ENCODE data around the gene ZNF558. TPM values are rescaled to one million over a fixed set of nuclear protein-coding genes. Genes with fewer than 3 reads are reported as not detected.

ZNF558 gene
- polyA plus RNA-seq, 1 of the 3 experiments (the other 2 are of a cell fraction): 22.5 TPM

DNA sequence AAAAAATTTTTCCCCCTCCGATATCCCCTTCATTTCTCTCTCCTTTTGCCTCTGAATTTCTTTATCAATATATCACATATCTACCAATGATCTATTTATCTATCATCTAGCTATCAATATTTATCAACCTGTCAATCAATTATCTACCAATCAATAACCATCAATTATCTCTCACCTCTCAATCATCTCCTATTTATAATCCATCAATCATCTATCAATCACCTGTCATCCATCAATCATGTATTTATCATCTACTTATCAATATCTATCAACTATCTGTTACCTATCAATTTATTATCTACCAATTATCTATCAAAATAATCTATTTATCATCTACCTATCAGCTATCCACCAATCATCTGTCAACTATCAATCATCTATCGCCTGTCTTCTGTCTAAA is 17.1 kb upstream of the ZNF558 start:
- WGBS (ENCODE audit: low lambda C conversion rate): 25% methylated on average over 2 of the region's 2 CpGs
- no peaks in the 10 kb centered on the region for H4K20me1 ChIP-seq (ENCODE audit: insufficient read depth)

More for the DNA sequence above, 17.1 kb upstream of the ZNF558 start:
- no peak overlapping the region for H3K4me3 ChIP-seq (ENCODE audit: low read depth in 2 of 2, low read length in 1 of 2)
- no peak overlapping the region for H2AFZ ChIP-seq (ENCODE audit: low read depth)
- no peak for DNase-seq
- no peak overlapping the region for H3K9ac ChIP-seq
- no peaks in the 10 kb centered on the region for H3K9me3 ChIP-seq
- no peaks in the 10 kb centered on the region for H3K27me3 ChIP-seq (ENCODE audit: insufficient read depth)
- no peak for TF ChIP-seq JUND (IDR thresholded peaks at IDR 0.05)
- TF ChIP-seq, protein P1, sequence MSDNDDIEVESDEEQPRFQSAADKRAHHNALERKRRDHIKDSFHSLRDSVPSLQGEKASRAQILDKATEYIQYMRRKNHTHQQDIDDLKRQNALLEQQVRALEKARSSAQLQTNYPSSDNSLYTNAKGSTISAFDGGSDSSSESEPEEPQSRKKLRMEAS (IDR thresholded peaks at IDR 0.05; ENCODE audit: low read depth): no peak
- TF ChIP-seq SIN3A (IDR thresholded peaks at IDR 0.05; ENCODE audit: borderline replicate concordance, low read depth, low read length): no peak
- TF ChIP-seq MEF2A (IDR thresholded peaks at IDR 0.05; ENCODE audit: borderline replicate concordance, low read depth): no peak
- TF ChIP-seq CHD2 (IDR thresholded peaks at IDR 0.05; ENCODE audit: low read length, partially characterized antibody): no peak
- TF ChIP-seq TCF12 (IDR thresholded peaks at IDR 0.05): no peak
- TF ChIP-seq, protein P2, sequence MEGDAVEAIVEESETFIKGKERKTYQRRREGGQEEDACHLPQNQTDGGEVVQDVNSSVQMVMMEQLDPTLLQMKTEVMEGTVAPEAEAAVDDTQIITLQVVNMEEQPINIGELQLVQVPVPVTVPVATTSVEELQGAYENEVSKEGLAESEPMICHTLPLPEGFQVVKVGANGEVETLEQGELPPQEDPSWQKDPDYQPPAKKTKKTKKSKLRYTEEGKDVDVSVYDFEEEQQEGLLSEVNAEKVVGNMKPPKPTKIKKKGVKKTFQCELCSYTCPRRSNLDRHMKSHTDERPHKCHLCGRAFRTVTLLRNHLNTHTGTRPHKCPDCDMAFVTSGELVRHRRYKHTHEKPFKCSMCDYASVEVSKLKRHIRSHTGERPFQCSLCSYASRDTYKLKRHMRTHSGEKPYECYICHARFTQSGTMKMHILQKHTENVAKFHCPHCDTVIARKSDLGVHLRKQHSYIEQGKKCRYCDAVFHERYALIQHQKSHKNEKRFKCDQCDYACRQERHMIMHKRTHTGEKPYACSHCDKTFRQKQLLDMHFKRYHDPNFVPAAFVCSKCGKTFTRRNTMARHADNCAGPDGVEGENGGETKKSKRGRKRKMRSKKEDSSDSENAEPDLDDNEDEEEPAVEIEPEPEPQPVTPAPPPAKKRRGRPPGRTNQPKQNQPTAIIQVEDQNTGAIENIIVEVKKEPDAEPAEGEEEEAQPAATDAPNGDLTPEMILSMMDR (IDR thresholded peaks at IDR 0.05): no peak
- no peak for TF ChIP-seq MXI1 (IDR thresholded peaks at IDR 0.05; ENCODE audit: low read depth, low read length)
- TF ChIP-seq TEAD4 (IDR thresholded peaks at IDR 0.05; ENCODE audit: borderline replicate concordance, insufficient read depth): no peak
- TF ChIP-seq FOSL2 (IDR thresholded peaks at IDR 0.05; ENCODE audit: borderline replicate concordance, low read depth): no peak
- TF ChIP-seq SMC3 (IDR thresholded peaks at IDR 0.05; ENCODE audit: low read depth, low read length): no peak
- TF ChIP-seq EP300 (IDR thresholded peaks at IDR 0.05; ENCODE audit: borderline replicate concordance in 1 of 2, low read depth in 1 of 2, low read length in 1 of 2): no peak
- TF ChIP-seq, protein P3, sequence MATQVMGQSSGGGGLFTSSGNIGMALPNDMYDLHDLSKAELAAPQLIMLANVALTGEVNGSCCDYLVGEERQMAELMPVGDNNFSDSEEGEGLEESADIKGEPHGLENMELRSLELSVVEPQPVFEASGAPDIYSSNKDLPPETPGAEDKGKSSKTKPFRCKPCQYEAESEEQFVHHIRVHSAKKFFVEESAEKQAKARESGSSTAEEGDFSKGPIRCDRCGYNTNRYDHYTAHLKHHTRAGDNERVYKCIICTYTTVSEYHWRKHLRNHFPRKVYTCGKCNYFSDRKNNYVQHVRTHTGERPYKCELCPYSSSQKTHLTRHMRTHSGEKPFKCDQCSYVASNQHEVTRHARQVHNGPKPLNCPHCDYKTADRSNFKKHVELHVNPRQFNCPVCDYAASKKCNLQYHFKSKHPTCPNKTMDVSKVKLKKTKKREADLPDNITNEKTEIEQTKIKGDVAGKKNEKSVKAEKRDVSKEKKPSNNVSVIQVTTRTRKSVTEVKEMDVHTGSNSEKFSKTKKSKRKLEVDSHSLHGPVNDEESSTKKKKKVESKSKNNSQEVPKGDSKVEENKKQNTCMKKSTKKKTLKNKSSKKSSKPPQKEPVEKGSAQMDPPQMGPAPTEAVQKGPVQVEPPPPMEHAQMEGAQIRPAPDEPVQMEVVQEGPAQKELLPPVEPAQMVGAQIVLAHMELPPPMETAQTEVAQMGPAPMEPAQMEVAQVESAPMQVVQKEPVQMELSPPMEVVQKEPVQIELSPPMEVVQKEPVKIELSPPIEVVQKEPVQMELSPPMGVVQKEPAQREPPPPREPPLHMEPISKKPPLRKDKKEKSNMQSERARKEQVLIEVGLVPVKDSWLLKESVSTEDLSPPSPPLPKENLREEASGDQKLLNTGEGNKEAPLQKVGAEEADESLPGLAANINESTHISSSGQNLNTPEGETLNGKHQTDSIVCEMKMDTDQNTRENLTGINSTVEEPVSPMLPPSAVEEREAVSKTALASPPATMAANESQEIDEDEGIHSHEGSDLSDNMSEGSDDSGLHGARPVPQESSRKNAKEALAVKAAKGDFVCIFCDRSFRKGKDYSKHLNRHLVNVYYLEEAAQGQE (IDR thresholded peaks at IDR 0.05; ENCODE audit: low read depth, low read length): no peak
- no peak for TF ChIP-seq RAD21 (IDR thresholded peaks at IDR 0.05; ENCODE audit: low read length)
- TF ChIP-seq, protein P4, sequence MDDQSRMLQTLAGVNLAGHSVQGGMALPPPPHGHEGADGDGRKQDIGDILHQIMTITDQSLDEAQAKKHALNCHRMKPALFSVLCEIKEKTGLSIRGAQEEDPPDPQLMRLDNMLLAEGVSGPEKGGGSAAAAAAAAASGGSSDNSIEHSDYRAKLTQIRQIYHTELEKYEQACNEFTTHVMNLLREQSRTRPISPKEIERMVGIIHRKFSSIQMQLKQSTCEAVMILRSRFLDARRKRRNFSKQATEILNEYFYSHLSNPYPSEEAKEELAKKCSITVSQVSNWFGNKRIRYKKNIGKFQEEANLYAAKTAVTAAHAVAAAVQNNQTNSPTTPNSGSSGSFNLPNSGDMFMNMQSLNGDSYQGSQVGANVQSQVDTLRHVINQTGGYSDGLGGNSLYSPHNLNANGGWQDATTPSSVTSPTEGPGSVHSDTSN (IDR thresholded peaks at IDR 0.05): no peak
- no peak overlapping the region for H3K4me2 ChIP-seq
- no peak overlapping the region for H3K27ac ChIP-seq (ENCODE audit: low read depth in 2 of 2, low read length in 1 of 2)
- H3K36me3 ChIP-seq (replicated peaks in 1 of 2; ENCODE audit: control insufficient read depth in 1 of 2, insufficient read depth in 2 of 2, low read length in 1 of 2): no peaks in the 10 kb centered on the region
- H3F3A ChIP-seq (replicated peaks; ENCODE audit: insufficient read depth): no peaks in the 10 kb centered on the region
- H3K9me2 ChIP-seq: no peaks in the 10 kb centered on the region
- no peaks in the 10 kb centered on the region for H3K79me2 ChIP-seq (ENCODE audit: insufficient read depth)
- H3K4me1 ChIP-seq (ENCODE audit: control insufficient read depth in 1 of 2, insufficient read depth in 2 of 2, low read depth in 1 of 2, low read length in 1 of 2): no peaks in the 10 kb centered on the region
- POLR2A ChIA-PET: no interaction called here
- CTCF ChIA-PET: no interaction called here
